K562 (cell line): ENCODE results near the gene SET. TPM values are rescaled to one million over a fixed set of nuclear protein-coding genes. Genes with fewer than 3 reads are reported as not detected.

ENCODE experiments used
- ARID1B ChIP-seq: fragments of 450-650 bp; IDR thresholded peaks from 2 replicates; pipeline ENCODE4 v1.6.1; 2016; ENCODE audit warnings: antibody characterized with exemption, mild to moderate bottlenecking, inconsistent platforms
- EP300 ChIP-seq: IDR thresholded peaks from 2 replicates; pipeline ENCODE4 v1.6.1; 2012; ENCODE audit warnings: low read length, improper control_type of control experiment
- HDAC2 ChIP-seq: fragments of 450-650 bp; IDR thresholded peaks from 2 replicates; pipeline ENCODE4 v1.6.1; 2016; ENCODE audit warnings: mild to moderate bottlenecking
- IRF2 ChIP-seq: sonication (generic); formaldehyde crosslinking; IDR thresholded peaks from 2 replicates; pipeline ENCODE4 v1.8.1; 2022; ENCODE audit warnings: mild to moderate bottlenecking, missing genetic modification reagents
- PPARD ChIP-seq: fragments of 250-450 bp; sonication (Bioruptor Pico); IDR thresholded peaks from 2 replicates; pipeline ENCODE4 v1.8.0; 2022; ENCODE audit warnings: inconsistent platforms, mild to moderate bottlenecking, moderate library complexity
- SOX6 ChIP-seq: fragments of 450-650 bp; IDR thresholded peaks from 2 replicates; pipeline ENCODE4 v1.6.1; 2014; ENCODE audit warnings: mild to moderate bottlenecking
- TSC22D4 ChIP-seq: fragments of 450-650 bp; IDR thresholded peaks from 2 replicates; pipeline ENCODE4 v1.6.1; 2016; ENCODE audit warnings: missing genetic modification characterization, missing biosample characterization, control low read depth
- ZNF280A ChIP-seq: fragments of 450-650 bp; IDR thresholded peaks from 2 replicates; pipeline ENCODE4 v1.6.1; 2018; ENCODE audit warnings: mild to moderate bottlenecking, low read depth; ENCODE audit not compliant: partially characterized antibody
- ZNF561 ChIP-seq: fragments of 450-650 bp; formaldehyde crosslinking; conservative IDR thresholded peaks from 2 replicates; pipeline ENCODE4 v1.4.0; 2020; ENCODE audit warnings: mild to moderate bottlenecking, moderate library complexity
- ZNF696 ChIP-seq: fragments of 250-450 bp; sonication (Bioruptor Pico); conservative IDR thresholded peaks from 2 replicates; pipeline ENCODE4 v1.4.0; 2020; ENCODE audit warnings: mild to moderate bottlenecking, moderate library complexity
- polyA plus RNA-seq, 8 experiments: library from polyadenylated mRNA; depleted of rRNA in 4 of 8; stranded (reverse) in 5 of 8; unstranded in 3 of 8; fragments of >200 nt; fragmentation: Nextera tagmentation in 2 of 8; fragmentation: Illumina TruSeq in 1 of 8; extraction: Ambion mirVana in 2 of 8; extraction: Trizol in 1 of 8; gene quantifications; 2 replicates each; pipeline versions ENCODE4 v1.2.1 to v1.2.3, GENCODE V29; 2011 to 2014; ENCODE audit warnings: inconsistent platforms in 1 of 8, missing spikeins in 1 of 8
- total RNA-seq, 7 experiments: library from RNA; depleted of rRNA in 6 of 7; stranded (reverse); fragments of >200 nt in 6 of 7; fragmentation: Illumina TruSeq in 2 of 7; extraction: Trizol in 2 of 7; gene quantifications; 2 replicates each; pipeline versions ENCODE4 v1.2.1 to v1.2.3, GENCODE V29; 2011 to 2021; ENCODE audit warnings: low replicate concordance in 1 of 7
- TF ChIP-seq, protein P1 (sequence below): conservative IDR thresholded peaks from 2 replicates; pipeline ENCODE4 v1.6.1; 2011; ENCODE audit warnings: low read depth, mild to moderate bottlenecking, low read length; ENCODE audit not compliant: control insufficient read depth
- TF ChIP-seq, protein P2 (sequence below): fragments of 250-450 bp; sonication (Bioruptor Pico); IDR thresholded peaks from 2 replicates; pipeline ENCODE4 v1.4.0; 2020; ENCODE audit warnings: borderline replicate concordance
- TF ChIP-seq, protein P3 (sequence below): fragments of 200-800 bp; sonication (Bioruptor generic); IDR thresholded peaks from 2 replicates; pipeline ENCODE4 v1.6.1; 2016; ENCODE audit warnings: missing genetic modification characterization, missing compliant biosample characterization
- TF ChIP-seq, protein P4 (sequence below): sonication (generic); formaldehyde crosslinking; IDR thresholded peaks from 2 replicates; pipeline ENCODE4 v1.8.1; 2023; ENCODE audit warnings: mild to moderate bottlenecking, missing genetic modification reagents

The SET gene
- total and polyA plus RNA-seq, 9 of the 15 experiments (the other 6 are each of a cell fraction or from before 2014, with no cell fraction given), result 404 to 1,447 (median 907) TPM

- TF ChIP-seq, protein P1, sequence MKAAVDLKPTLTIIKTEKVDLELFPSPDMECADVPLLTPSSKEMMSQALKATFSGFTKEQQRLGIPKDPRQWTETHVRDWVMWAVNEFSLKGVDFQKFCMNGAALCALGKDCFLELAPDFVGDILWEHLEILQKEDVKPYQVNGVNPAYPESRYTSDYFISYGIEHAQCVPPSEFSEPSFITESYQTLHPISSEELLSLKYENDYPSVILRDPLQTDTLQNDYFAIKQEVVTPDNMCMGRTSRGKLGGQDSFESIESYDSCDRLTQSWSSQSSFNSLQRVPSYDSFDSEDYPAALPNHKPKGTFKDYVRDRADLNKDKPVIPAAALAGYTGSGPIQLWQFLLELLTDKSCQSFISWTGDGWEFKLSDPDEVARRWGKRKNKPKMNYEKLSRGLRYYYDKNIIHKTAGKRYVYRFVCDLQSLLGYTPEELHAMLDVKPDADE, result no peak; the same call in 1 of the 2 replicates
- TF ChIP-seq, protein P2, sequence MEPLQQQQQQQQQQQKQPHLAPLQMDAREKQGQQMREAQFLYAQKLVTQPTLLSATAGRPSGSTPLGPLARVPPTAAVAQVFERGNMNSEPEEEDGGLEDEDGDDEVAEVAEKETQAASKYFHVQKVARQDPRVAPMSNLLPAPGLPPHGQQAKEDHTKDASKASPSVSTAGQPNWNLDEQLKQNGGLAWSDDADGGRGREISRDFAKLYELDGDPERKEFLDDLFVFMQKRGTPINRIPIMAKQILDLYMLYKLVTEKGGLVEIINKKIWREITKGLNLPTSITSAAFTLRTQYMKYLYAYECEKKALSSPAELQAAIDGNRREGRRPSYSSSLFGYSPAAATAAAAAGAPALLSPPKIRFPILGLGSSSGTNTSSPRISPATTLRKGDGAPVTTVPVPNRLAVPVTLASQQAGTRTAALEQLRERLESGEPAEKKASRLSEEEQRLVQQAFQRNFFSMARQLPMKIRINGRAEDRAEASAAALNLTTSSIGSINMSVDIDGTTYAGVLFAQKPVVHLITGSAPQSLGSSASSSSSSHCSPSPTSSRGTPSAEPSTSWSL, result no peak
- no peak for TF ChIP-seq ZNF696 (CRISPR knock-in tag)
- TF ChIP-seq ZNF561 (CRISPR knock-in tag), result no peak
- no peak for TF ChIP-seq ZNF280A
- TF ChIP-seq EP300, result no peak; the same call in 1 of the 2 replicates
- TF ChIP-seq ARID1B, result peak; percentile 44; the same call in 1 of the 2 replicates
- TF ChIP-seq, protein P3, sequence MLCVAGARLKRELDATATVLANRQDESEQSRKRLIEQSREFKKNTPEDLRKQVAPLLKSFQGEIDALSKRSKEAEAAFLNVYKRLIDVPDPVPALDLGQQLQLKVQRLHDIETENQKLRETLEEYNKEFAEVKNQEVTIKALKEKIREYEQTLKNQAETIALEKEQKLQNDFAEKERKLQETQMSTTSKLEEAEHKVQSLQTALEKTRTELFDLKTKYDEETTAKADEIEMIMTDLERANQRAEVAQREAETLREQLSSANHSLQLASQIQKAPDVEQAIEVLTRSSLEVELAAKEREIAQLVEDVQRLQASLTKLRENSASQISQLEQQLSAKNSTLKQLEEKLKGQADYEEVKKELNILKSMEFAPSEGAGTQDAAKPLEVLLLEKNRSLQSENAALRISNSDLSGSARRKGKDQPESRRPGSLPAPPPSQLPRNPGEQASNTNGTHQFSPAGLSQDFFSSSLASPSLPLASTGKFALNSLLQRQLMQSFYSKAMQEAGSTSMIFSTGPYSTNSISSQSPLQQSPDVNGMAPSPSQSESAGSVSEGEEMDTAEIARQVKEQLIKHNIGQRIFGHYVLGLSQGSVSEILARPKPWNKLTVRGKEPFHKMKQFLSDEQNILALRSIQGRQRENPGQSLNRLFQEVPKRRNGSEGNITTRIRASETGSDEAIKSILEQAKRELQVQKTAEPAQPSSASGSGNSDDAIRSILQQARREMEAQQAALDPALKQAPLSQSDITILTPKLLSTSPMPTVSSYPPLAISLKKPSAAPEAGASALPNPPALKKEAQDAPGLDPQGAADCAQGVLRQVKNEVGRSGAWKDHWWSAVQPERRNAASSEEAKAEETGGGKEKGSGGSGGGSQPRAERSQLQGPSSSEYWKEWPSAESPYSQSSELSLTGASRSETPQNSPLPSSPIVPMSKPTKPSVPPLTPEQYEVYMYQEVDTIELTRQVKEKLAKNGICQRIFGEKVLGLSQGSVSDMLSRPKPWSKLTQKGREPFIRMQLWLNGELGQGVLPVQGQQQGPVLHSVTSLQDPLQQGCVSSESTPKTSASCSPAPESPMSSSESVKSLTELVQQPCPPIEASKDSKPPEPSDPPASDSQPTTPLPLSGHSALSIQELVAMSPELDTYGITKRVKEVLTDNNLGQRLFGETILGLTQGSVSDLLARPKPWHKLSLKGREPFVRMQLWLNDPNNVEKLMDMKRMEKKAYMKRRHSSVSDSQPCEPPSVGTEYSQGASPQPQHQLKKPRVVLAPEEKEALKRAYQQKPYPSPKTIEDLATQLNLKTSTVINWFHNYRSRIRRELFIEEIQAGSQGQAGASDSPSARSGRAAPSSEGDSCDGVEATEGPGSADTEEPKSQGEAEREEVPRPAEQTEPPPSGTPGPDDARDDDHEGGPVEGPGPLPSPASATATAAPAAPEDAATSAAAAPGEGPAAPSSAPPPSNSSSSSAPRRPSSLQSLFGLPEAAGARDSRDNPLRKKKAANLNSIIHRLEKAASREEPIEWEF, result no peak
- TF ChIP-seq, protein P4, sequence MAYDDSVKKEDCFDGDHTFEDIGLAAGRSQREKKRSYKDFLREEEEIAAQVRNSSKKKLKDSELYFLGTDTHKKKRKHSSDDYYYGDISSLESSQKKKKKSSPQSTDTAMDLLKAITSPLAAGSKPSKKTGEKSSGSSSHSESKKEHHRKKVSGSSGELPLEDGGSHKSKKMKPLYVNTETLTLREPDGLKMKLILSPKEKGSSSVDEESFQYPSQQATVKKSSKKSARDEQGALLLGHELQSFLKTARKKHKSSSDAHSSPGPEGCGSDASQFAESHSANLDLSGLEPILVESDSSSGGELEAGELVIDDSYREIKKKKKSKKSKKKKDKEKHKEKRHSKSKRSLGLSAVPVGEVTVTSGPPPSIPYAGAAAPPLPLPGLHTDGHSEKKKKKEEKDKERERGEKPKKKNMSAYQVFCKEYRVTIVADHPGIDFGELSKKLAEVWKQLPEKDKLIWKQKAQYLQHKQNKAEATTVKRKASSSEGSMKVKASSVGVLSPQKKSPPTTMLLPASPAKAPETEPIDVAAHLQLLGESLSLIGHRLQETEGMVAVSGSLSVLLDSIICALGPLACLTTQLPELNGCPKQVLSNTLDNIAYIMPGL (CRISPR knock-in tag), result peak; percentile 91; the same call in 1 of the 2 replicates
- TF ChIP-seq IRF2 (CRISPR knock-in tag), result no peak
- no peak for TF ChIP-seq SOX6
- TF ChIP-seq HDAC2, result no peak
- no peak for TF ChIP-seq PPARD
- no peak for TF ChIP-seq TSC22D4 (tag)
Measured at GRCh38 chr9:128702445-128702948, 13.5 kb downstream of the SET start, which contains the start of gene PKN3 (continued).
